Uterus (tissue), 2 donors: ENCODE data around the gene CRTAC1.

Source experiments
- CTCF ChIP-seq, 4 experiments: fragments of 200-600 bp in 2 of 4; fragments of 450-650 bp in 2 of 4; sonication (generic) in 2 of 4; IDR thresholded peaks; one replicate each; pipeline ENCODE4 v1.5.1; 2016 to 2019; ENCODE audit warnings: antibody characterized with exemption in 4 of 4, mild to moderate bottlenecking in 2 of 4, moderate library complexity in 1 of 4
- POLR2A ChIP-seq, 2 donors: fragments of 450-650 bp; IDR thresholded peaks; one replicate each; pipeline ENCODE4 v1.6.1; 2016; ENCODE audit warnings: antibody characterized with exemption in 2 of 2, mild to moderate bottlenecking in 1 of 2, moderate library complexity in 1 of 2

- TF ChIP-seq CTCF (IDR thresholded peaks at IDR 0.05) (no peak), POLR2A (IDR thresholded peaks at IDR 0.05) (no peak)
Measured at GRCh38 chr10:97904576-97904975, 125.8 kb downstream of the CRTAC1 start.
